Common myeloid progenitor, CD34-positive (primary cell): ENCODE data around the gene DNAJB11.
A peak's percentile ranks its signal among the peaks of the same experiment; 100 is the strongest.

Source experiments
- CTCF ChIA-PET: fragments of 350-600 bp; sonication (Branson Sonifier 250); formaldehyde crosslinking; loops from one replicate; lab custom pipeline; 2021; ENCODE audit warnings: antibody characterized with exemption; lab: Charles Lee
- POLR2A ChIA-PET: fragments of 350-600 bp; sonication (Branson Sonifier 250); formaldehyde crosslinking; loops from one replicate; lab custom pipeline; 2021; ENCODE audit warnings: antibody characterized with exemption; lab: Charles Lee
- DNase-seq, 3 donors: peaks; one replicate each; pipeline versions ENCODE4 v3.0.0 to v3.0.0-alpha.2; 2013
- H3K27ac ChIP-seq, 2 experiments: 1 replicate in 1 of 2; 2 replicates in 1 of 2; pipeline ENCODE4 v1.7.0; 2013; ENCODE audit warnings: inconsistent platforms in 2 of 2, low read length in 2 of 2, mild to moderate bottlenecking in 2 of 2, low read depth in 1 of 2, moderate library complexity in 1 of 2; ENCODE audit not compliant: severe bottlenecking in 2 of 2, insufficient read depth in 1 of 2, poor library complexity in 1 of 2
- H3K27me3 ChIP-seq, 5 experiments: replicated peaks in 2 of 5; 1 replicate in 3 of 5; 2 replicates in 2 of 5; pipeline versions ENCODE4 v1.6.1 to v1.7.0; 2013; ENCODE audit warnings: low read length in 4 of 5, mild to moderate bottlenecking in 2 of 5, moderate library complexity in 2 of 5, inconsistent platforms in 1 of 5; ENCODE audit not compliant: insufficient read depth in 5 of 5, control insufficient read depth in 4 of 5
- H3K36me3 ChIP-seq, 4 experiments: 1 replicate in 2 of 4; 2 replicates in 2 of 4; pipeline versions ENCODE4 v1.6.1 to v1.7.0; 2013; ENCODE audit warnings: low read length in 3 of 4, control low read depth in 1 of 4, mild to moderate bottlenecking in 1 of 4; ENCODE audit not compliant: control insufficient read depth in 4 of 4, insufficient read depth in 4 of 4
- H3K4me1 ChIP-seq, 4 experiments: 1 replicate in 3 of 4; 2 replicates in 1 of 4; pipeline versions ENCODE4 v1.6.1 to v1.7.1; 2013; ENCODE audit warnings: low read length in 3 of 4, mild to moderate bottlenecking in 3 of 4, control low read depth in 1 of 4, inconsistent platforms in 1 of 4, moderate library complexity in 1 of 4; ENCODE audit not compliant: control insufficient read depth in 4 of 4, insufficient read depth in 4 of 4; ENCODE audit errors: control extremely low read depth in 1 of 4
- H3K4me3 ChIP-seq, 7 experiments: 1 replicate in 4 of 7; 2 replicates in 3 of 7; pipeline versions ENCODE4 v1.5.1 to v1.7.0; 2013; ENCODE audit warnings: mild to moderate bottlenecking in 7 of 7, low read length in 6 of 7, moderate library complexity in 6 of 7, inconsistent platforms in 2 of 7, low read depth in 2 of 7, control low read depth in 1 of 7; ENCODE audit not compliant: insufficient read depth in 4 of 7, control insufficient read depth in 1 of 7; ENCODE audit errors: extremely low read depth in 1 of 7
- H3K9me3 ChIP-seq, 5 experiments: 1 replicate in 4 of 5; 2 replicates in 1 of 5; pipeline versions ENCODE4 v1.6.1 to v1.7.1; 2013; ENCODE audit warnings: low read length in 4 of 5, mild to moderate bottlenecking in 2 of 5, inconsistent platforms in 1 of 5, low read depth in 1 of 5, moderate library complexity in 1 of 5; ENCODE audit not compliant: control insufficient read depth in 4 of 5, insufficient read depth in 2 of 5; ENCODE audit errors: control extremely low read depth in 1 of 5
- WGBS: methylation state at CpG from one replicate; pipeline ENCODE4 v1.1.5; 2013; ENCODE audit not compliant: insufficient coverage; 5-methylcytosine and 5-hydroxymethylcytosine counted together

DNAJB11 gene

DNA sequence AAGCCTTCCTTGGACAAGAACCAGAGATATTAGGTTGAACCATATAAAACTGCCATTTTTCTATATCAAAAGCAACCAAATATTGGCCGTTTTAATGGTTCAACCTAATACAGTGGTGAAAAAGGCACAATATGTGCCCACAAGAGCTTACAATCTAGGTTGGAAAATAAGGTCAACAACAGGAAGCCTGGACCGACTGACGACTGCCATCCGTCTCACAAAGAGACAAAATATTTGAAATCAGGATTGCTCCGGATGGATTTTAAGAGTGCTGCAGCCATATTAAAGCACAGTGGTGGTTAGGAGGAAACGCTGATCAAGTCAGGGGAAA, 43.7 kb downstream of the DNAJB11 start:
- ChIA-PET POLR2A (no interaction called here), CTCF (interaction anchor here (0.7 to 6.7 kb wide), 25 partner anchors 10 to 372 kb away, joined by 3 to 78 read pairs (median 4); partner anchors contain the start of genes CRYGS, DNAJB11 and HRG)
- H3K4me1 ChIP-seq = peaks cover 0 to 17% (median 11%) of the 10 kb centered on the region in 4 experiments
- peak overlapping the region in 2 of 7 experiments; percentile 46 to 49 for H3K4me3 ChIP-seq
- 32% methylated on average over 5 of the region's 6 CpGs for WGBS
- no peaks in the 10 kb centered on the region for H3K36me3 ChIP-seq
- no peak overlapping the region for H3K27ac ChIP-seq
- H3K9me3 ChIP-seq = no peaks in the 10 kb centered on the region
- DNase-seq = no peak
- peaks cover 0 to 17% (median 10%) of the 10 kb centered on the region in 5 experiments for H3K27me3 ChIP-seq

DNA sequence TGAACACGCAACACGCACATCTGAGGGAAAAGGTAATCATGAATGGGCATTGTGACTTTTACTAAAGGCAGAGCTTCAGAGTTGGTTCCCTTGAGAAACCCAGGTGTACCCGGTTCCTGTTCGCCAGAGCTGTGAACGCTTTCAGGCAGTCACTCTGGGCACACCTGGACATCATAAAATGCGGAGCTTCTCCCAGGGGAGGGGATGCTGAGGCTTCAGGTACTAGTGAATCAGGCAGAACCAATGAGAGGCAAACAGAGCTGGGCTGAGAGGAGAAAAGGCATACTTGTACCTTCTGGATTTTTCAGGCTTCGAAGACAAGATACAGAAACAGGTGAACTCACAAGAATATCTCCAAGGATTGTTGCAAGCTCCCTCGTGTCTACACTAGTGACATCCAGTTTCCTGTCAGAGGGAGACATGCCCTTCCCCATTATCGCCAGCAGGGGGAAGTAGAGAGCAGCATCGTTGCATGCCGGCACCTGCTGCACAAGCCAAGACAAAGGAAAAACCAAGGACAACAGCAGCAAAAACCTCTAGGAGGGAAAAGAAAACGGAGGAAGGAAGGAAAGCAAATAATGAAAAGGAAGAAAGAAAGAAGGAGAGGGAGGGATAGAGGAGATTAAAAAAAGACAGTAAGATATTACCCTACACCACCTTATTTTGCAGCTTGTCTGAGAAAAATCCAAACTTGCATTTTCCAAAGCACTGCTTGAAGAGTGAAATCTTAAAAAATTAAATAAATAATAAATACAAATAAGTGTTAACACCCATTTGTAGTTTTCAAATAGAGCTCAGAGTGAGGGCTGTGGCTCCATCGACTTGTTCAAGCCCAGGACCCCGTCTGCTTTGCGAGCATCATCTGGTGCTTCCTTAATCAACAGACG, 44.3 kb downstream of the DNAJB11 start:
- H3K9me3 ChIP-seq = no peaks in the 10 kb centered on the region
- H3K4me1 ChIP-seq = peaks cover 0 to 17% (median 11%) of the 10 kb centered on the region in 4 experiments
- peaks cover 0 to 17% (median 10%) of the 10 kb centered on the region in 5 experiments for H3K27me3 ChIP-seq
- no peak overlapping the region for H3K27ac ChIP-seq
- peak overlapping the region in 2 of 7 experiments; percentile 46 to 49 for H3K4me3 ChIP-seq
- H3K36me3 ChIP-seq = no peaks in the 10 kb centered on the region
- ChIA-PET CTCF (interaction anchor here (0.7 to 6.7 kb wide), 25 partner anchors 9 to 373 kb away, joined by 3 to 78 read pairs (median 4); partner anchors contain the start of genes CRYGS, DNAJB11 and HRG), POLR2A (no interaction called here)
- peak; percentile 66 to 81 (median 74) for DNase-seq
- 33% methylated on average over 13 of the region's 16 CpGs for WGBS

DNA sequence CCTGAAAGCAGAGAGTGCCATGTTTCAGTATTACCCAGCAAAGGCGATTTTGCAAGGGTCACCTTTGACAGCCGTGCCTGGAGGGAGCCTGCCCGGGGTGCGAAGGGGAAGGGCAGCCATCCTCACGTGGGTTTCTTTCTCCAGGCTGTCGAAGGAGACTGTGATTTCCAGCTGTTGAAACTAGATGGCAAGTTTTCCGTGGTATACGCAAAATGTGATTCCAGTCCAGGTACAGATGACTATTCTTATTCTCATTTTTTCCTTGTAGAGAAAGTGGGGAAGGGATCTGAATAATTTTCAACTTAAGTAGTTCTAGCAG, 45.7 kb downstream of the DNAJB11 start:
- no peak for DNase-seq
- H3K4me3 ChIP-seq = no peak overlapping the region
- H3K36me3 ChIP-seq = no peaks in the 10 kb centered on the region
- peaks cover 0 to 17% (median 11%) of the 10 kb centered on the region in 4 experiments for H3K4me1 ChIP-seq
- 98% methylated on average over 5 of the region's 8 CpGs for WGBS
- ChIA-PET CTCF (interaction anchor here (0.9 to 6.7 kb wide), 23 partner anchors 10 to 639 kb away, joined by 3 to 78 read pairs (median 6); partner anchors contain the start of gene EIF4A2), POLR2A (no interaction called here)
- no peaks in the 10 kb centered on the region for H3K9me3 ChIP-seq
- no peak overlapping the region for H3K27ac ChIP-seq
- H3K27me3 ChIP-seq = peaks cover 0 to 17% (median 13%) of the 10 kb centered on the region in 5 experiments

DNA sequence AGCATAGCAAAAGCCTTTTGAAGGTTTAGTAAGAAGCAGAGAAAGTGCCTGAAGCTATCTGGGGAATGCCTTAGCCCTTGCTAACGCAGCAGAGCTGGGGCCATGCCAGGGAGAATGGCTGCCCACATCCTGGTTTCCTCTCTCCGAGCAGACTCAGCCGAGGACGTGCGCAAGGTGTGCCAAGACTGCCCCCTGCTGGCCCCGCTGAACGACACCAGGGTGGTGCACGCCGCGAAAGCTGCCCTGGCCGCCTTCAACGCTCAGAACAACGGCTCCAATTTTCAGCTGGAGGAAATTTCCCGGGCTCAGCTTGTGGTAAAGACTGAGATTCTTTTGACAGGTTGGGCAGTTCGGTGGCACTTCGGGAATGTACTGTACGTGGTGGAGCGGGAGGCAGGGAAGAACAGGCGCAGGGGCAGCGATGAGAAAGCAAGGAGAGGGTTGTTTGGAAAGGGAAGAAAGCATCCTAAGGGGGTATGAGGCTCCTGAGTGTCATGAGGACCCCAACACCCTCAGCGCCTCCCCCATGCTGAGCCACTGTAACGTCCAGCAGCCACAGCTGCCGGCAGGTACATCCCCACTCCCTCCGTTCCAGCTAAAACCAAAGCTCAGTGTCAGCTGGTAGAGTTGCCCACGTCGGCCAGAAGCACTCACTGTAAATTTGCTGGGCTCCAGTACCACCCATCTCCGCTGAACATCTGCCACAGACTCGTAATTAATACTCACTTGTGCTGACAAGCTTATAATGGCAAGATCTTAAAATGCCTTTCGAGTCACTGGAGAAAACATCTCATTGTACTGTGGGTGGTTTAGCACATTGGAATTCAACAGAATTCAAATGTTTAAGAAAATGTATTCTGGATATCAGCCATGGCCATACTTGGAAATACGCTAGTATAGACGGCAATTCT, 46.8 kb downstream of the DNAJB11 start:
- peak; percentile 92 to 96 (median 93) for DNase-seq
- 21% methylated on average over 29 of the region's 31 CpGs for WGBS
- Histone ChIP-seq H3K4me3 (peak overlapping the region in 3 of 7 experiments; percentile 11 to 63 (median 50)), H3K4me1 (peaks cover 0 to 17% (median 11%) of the 10 kb centered on the region in 4 experiments), H3K36me3 (no peaks in the 10 kb centered on the region), H3K9me3 (no peaks in the 10 kb centered on the region), H3K27me3 (peaks cover 0 to 17% (median 10%) of the 10 kb centered on the region in 5 experiments), H3K27ac (no peak overlapping the region)
- ChIA-PET CTCF (interaction anchor here (0.7 to 6.7 kb wide), 38 partner anchors 9 to 675 kb away, joined by 3 to 78 read pairs (median 4); partner anchors contain the start of genes DNAJB11 and EIF4A2), POLR2A (interaction anchor here (0.6 to 0.9 kb wide), 3 partner anchors 32 to 491 kb away, joined by 3 to 4 read pairs (median 3); no protein-coding TSS in a partner anchor)

DNA sequence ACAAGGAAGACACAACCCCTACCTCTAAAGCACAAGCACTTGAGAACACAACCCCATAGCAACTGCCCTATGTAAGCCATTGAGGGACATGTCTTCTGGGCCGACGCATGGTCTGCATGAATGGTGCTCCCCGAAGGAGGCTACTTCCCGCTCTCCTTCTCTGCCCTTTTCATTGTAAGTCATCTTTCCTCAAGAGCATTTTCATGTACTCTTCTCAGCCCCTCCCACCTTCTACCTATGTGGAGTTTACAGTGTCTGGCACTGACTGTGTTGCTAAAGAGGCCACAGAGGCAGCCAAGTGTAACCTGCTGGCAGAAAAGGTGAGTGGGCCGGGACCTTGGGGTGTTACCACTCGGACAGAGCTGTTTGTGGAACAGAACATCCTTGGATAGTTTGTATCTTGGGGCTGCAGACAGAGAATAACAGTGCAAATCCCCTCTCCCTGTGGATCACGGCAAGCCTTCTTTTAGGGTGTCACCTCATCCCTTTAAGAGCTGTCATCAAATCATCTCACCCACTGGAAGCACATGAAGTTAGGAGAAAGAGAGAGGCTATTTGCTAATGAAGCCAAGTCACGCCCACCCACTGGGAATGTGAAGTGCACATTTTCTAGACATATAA, 47.9 kb downstream of the DNAJB11 start:
- H3K36me3 ChIP-seq = no peaks in the 10 kb centered on the region
- DNase-seq = no peak
- no peaks in the 10 kb centered on the region for H3K9me3 ChIP-seq
- H3K27ac ChIP-seq = no peak overlapping the region
- peaks cover 0 to 17% (median 11%) of the 10 kb centered on the region in 4 experiments for H3K4me1 ChIP-seq
- CTCF ChIA-PET = interaction anchor here (0.6 to 6.7 kb wide), 7 partner anchors 16 to 202 kb away, joined by 3 to 78 read pairs (median 9); partner anchors contain the start of gene EIF4A2
- POLR2A ChIA-PET = no interaction called here
- H3K27me3 ChIP-seq = peaks cover 0 to 17% (median 12%) of the 10 kb centered on the region in 5 experiments
- WGBS = 100% methylated on average over 6 of the region's 8 CpGs
- H3K4me3 ChIP-seq = no peak overlapping the region

DNA sequence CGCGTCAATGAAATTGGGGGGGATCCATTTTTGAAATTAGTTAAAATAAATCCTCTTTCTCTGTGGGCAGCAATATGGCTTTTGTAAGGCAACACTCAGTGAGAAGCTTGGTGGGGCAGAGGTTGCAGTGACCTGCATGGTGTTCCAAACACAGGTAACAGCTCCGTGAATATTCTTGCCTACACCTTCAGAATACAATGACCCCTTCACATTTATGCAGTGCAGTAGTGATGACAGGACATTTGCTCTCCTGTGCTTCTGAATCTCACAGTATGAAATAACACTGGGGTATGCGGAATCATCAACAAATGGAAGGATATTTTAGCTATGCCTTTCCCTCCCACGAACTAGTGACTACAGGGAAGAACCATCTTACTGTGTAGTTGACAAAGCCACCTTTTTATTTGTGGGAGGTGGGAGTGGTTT, 49.3 kb downstream of the DNAJB11 start:
- Histone ChIP-seq H3K27me3 (peaks cover 0 to 17% (median 11%) of the 10 kb centered on the region in 5 experiments), H3K4me1 (peaks cover 0 to 11% (median 8%) of the 10 kb centered on the region in 4 experiments), H3K9me3 (no peaks in the 10 kb centered on the region), H3K36me3 (no peaks in the 10 kb centered on the region), H3K4me3 (no peak overlapping the region), H3K27ac (no peak overlapping the region)
- POLR2A ChIA-PET = no interaction called here
- WGBS = 100% methylated on average over 2 of the region's 5 CpGs
- CTCF ChIA-PET = interaction anchor here (0.6 to 1.5 kb wide), 3 partner anchors 16 to 209 kb away, joined by 3 to 4 read pairs (median 3); no protein-coding TSS in a partner anchor
- no peak for DNase-seq
